Measurements from ENCODE around the gene ABHD17A. TPM values are rescaled to one million over a fixed set of nuclear protein-coding genes. Genes with fewer than 3 reads are reported as not detected.

Gene ABHD17A
- total and polyA plus RNA-seq, 9 of the 15 experiments (the other 6 are each of a cell fraction or from before 2014, with no cell fraction given), result 0.04 to 135 (median 21.8) TPM; not detected in 1

GRCh38 chr19:1905110-1905862 is 20.0 kb upstream of the ABHD17A start, which contains the start of the genes ADAT3 and SCAMP4 (continued):
- TF ChIP-seq RFX1 (IDR thresholded peaks at IDR 0.05) (peak; percentile 72; the same call in 1 of the 2 replicates), MAX (CRISPR knock-in tag; IDR thresholded peaks at IDR 0.05) (peak; percentile 79), ZNF282 (CRISPR knock-in tag; IDR thresholded peaks at IDR 0.05) (no peak), NR2F6 (CRISPR knock-in tag; IDR thresholded peaks at IDR 0.05) (0 out of 2 replicates have a peak, but pooled peaks have one; percentile 21), ZNF324 (CRISPR knock-in tag; IDR thresholded peaks at IDR 0.05) (peak; percentile 47; the same call in 1 of the 2 replicates), PML (IDR thresholded peaks at IDR 0.05; ENCODE audit: low read length) (no peak), KDM1A (IDR thresholded peaks at IDR 0.05) (no peak), PCBP1 (IDR thresholded peaks at IDR 0.05; ENCODE audit: low read depth, low read length, poor library complexity, severe bottlenecking) (peak; percentile 93), TBP (optimal IDR thresholded peaks at IDR 0.05; ENCODE audit: low read depth, low read length) (peak; percentile 75), SMARCA4 (IDR thresholded peaks at IDR 0.05) (no peak), SMC3 (conservative IDR thresholded peaks at IDR 0.05; ENCODE audit: insufficient read depth, low read depth, low read length) (no peak), SLC30A9 (CRISPR knock-in tag; IDR thresholded peaks at IDR 0.05) (0 out of 2 replicates have a peak, but pooled peaks have one; percentile 27), MLLT1 (IDR thresholded peaks at IDR 0.05) (no peak), NFXL1 (CRISPR knock-in tag; IDR thresholded peaks at IDR 0.05) (no peak), BRCA1 (IDR thresholded peaks at IDR 0.05) (no peak), BRCA1 (CRISPR knock-in tag; IDR thresholded peaks at IDR 0.05) (no peak), ZNF655 (CRISPR knock-in tag; IDR thresholded peaks at IDR 0.05) (no peak), ZNF699 (CRISPR knock-in tag; IDR thresholded peaks at IDR 0.05; ENCODE audit: insufficient replicate concordance) (no peak), TCF15 (CRISPR knock-in tag; IDR thresholded peaks at IDR 0.05) (no peak), EP400 (IDR thresholded peaks at IDR 0.05) (peak; percentile 58; the same call in 1 of the 2 replicates), ZNF316 (IDR thresholded peaks at IDR 0.05) (0 out of 2 replicates have a peak, but pooled peaks have one; percentile 24), MBD1 (CRISPR knock-in tag; IDR thresholded peaks at IDR 0.05) (no peak), ZNF780A (CRISPR knock-in tag; IDR thresholded peaks at IDR 0.05) (no peak), NR3C1 (CRISPR knock-in tag; IDR thresholded peaks at IDR 0.05) (no peak), KDM4B (IDR thresholded peaks at IDR 0.05; ENCODE audit: borderline replicate concordance in 2 of 2, low read depth in 1 of 2) (peak in 1 of 2 experiments; percentile 97; a peak in 2 of 4 replicates), PHF21A (IDR thresholded peaks at IDR 0.05; ENCODE audit: borderline replicate concordance, low read depth) (peak; percentile 10; the same call in 1 of the 2 replicates)

Data from K562 (cell line).